HG03066 (cell line): ENCODE measurements around the gene TSPAN9.

Experiments
- ATAC-seq: cut with Tn5 transposase; IDR thresholded peaks from one replicate; pipeline ENCODE4 v1.9.1; 2021; ENCODE audit warnings: low read depth; ENCODE audit not compliant: unreplicated experiment

TSPAN9 gene

DNA sequence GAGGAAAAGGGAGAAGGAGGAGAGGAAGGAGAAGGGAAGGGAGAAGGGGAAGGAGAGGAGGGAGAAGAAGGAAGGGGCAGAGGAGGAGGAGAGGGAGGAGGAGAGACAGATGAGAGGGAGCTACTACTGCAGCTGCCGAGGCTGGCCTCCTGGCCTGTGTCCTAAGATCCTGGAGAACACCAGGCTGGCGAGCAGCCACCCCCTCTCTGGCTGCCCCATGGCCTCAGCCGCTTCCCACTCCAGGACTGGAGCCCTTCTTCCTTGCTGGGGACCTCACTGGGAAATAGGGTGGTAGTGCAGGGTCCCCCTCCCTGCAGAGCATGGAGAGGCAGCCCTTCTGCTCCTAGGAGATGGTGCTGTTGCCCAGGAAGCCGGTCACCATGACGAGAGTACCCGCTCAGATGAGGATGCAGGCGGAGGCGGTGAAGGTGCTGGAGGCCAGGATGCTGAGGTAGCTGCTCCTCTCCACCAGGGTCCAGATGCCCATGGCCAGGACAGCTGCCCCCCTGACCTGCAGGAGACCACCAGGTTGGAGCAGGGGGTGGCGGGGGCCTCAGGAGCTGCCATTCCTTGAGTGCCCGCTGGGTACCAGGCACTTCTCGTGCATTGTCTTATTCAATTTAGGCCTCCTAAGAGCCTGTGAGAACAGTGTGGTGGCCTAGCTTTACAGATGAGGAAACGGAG is 246.0 kb downstream of the TSPAN9 start:
- no peak for ATAC-seq

DNA sequence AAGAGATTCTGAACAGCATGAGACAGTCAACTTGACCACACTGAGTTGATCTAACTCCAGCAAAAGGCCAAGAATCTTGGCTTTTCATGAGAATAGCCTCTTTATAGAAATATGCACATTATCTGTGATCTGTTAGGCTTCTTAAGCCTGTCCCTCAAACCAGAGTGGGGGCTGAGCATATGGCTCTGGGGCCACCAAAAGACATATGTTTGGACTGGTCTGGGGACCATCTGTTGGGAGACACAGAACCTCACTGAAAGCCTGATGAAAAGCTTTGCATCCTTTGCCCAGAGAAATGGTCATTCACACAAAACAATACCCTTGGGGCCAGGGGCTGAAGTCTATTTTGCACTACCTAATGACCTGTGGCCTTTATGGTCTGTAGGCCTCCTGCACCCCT is 248.6 kb downstream of the TSPAN9 start:
- ATAC-seq: no peak

DNA sequence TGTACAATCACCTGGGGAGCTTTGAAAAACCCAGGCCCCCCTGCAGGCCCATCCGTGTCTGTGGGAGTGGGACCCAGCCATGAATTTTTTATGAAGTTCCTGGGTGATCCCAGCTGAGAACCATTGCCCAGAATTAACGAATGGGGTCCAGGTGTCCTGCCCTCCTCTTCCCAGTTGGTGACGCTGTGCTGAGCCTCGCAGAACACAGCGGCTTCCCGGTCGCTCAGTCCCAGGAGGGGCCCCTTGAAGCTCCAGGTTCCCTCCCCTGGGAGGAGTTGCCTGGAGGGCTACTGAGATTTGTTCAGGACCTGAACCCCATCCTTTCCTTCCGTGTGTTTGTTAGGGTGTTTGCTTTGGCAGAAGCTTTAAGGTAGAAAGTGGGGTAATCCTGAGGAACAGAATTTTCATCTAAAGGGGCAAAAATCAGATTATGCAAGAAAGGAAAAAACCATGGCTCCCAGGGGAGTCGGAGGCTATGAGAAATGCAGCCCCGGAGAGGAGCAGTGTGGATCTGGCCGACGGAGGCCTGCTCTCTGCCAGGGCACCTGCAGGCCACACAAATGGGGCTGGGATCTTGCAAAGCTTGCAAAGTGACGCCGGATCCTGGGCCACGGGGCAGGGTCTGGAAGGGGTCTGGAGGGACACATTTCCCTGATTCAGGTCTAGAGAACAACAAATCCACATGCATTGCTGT is 249.1 kb downstream of the TSPAN9 start:
- ATAC-seq: no peak

DNA sequence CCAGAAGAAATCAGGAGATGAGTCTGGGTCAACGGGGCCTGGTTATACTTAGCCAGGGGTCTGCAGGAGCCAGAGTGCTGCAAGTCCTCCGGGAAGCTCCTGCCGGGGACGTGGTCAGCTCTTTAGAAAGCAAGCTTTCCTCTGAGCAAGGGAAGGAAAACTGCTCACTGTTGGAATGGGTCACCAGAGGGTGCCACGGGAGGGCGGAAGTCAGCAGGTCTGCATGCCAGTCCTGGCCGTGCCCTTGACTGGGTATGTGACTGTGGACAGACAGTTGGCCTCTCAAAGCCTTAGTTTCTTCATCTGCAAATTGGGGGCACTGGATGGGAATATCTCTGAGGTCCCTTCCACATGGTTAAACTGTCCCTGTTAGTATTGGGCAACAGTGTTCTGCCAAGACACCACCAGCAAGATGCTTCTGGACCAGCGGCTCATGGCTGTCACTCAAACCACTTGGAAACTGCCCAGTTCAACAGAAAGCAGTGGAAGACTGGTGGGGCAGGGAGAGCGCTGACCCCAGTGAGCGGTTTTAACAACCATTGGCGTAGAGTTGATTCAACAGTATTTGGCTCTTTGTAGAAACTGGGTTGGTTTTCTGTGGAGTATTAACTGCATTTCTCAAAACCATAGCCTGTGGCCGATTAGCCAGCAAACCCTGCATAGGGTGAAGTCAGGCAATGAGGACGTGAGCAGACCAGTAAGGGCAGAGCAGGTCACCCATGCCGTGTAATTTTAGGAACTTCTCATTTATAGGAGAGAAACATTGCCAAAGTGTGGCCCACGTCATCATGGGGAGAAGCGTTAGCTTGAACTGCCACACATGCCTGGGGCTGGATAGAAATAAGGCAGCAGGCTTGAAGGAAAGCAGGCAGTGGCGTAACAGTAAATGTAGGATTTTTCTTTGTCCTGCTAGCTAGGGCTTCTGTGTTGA is 249.9 kb downstream of the TSPAN9 start:
- no peak for ATAC-seq

DNA sequence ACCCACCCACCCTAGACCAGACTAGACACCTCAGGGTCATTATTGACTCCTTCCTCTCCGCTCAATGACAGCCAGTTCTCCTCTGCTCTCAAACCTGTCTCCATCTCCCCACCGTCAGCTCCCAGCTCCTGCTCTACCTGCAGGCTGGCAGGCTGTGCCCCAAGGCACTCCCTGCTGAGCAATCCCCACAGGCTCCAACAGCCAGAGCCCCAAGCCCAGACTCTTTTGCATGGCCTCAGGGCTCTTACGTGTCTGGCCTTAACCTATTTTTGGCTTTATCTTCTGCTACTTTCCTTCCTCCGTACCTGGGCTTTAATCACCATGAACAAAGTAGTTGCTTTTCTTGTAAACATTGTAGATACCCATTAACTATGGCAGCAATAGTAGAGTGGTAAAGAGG is 250.9 kb downstream of the TSPAN9 start:
- ATAC-seq: no peak

DNA sequence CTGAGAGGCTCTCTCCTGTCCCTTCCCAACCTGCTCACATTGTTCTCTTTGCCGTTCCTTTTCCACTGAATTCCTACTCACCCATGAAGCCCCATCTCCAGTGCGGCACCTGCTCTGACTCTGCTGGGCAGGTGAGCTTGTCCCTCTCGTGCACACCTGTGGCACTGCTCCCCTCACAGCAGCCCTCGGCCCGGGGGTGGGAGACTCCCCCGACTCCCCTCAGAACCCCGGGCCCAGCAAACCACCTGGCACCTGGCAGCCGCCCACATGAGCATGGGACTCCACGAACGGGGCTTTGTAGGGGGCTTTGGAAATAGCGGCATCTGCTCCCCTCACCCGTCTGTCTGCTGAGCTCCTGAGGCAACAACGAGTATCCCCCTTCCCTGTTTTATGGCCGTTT is 251.4 kb downstream of the TSPAN9 start:
- ATAC-seq: no peak

DNA sequence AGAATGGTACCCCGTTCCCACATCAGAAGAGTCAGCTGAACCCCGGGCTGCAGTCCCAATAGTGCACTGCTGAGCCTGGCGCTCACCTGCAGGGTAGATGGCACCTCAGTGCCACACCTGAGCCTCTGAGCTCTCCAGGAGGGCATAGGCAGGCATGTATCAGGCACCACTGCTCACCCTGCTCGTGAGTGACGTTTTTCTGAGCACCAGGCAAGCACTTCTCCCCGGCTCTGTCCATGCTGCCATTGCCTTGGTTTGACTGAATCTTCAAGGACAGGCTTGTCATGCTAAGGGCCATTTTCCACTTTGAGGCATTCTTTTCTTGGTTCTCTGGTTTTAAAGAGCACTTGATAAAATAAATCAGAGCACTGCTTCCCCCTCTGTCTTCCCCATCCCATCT is 252.2 kb downstream of the TSPAN9 start:
- no peak for ATAC-seq

DNA sequence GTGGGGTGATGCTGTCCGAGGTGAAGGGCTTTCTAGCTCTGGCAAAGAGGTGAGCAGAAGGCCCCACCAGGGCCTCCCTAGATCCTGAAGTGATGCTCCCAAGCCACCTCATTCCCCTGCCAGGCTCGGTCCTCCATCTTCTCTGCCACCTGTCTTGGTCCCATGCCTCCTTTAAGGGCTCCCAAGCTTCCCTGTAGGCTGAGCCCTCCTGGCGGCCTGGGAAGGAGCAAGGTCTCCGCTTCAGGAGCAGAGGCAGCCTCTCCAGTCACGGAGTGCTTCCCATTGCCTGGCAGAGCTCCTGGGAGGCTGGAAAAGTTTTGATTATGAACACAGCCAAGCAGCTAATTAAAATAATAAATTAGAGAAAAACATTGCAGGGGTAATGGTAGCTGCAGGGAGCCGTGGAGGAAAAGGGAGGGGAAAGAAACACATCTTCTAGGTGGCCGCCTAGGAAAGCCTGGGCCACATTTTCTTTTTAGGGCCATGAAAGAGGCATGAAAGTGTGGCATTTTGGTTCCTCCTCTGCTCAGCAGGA is 253.9 kb downstream of the TSPAN9 start:
- ATAC-seq: no peak

DNA sequence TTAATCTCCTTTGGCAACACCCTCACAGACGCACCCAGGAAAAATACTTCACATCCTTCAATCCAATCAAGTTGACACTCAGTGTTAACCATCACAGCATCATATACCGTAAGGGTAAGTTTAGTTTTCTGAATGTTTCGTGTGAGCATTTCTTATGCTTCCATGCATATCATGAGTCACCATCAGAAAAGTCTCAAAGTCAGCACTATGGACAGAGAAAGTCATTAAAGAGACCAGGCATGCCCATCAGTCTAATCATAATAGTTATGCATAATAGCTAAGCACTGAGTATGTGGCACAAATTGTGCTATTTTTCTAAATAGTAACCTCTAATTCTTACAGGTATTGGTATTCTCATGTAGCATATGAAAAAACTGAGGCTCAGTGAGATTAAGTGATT is 255.0 kb downstream of the TSPAN9 start:
- no peak for ATAC-seq

DNA sequence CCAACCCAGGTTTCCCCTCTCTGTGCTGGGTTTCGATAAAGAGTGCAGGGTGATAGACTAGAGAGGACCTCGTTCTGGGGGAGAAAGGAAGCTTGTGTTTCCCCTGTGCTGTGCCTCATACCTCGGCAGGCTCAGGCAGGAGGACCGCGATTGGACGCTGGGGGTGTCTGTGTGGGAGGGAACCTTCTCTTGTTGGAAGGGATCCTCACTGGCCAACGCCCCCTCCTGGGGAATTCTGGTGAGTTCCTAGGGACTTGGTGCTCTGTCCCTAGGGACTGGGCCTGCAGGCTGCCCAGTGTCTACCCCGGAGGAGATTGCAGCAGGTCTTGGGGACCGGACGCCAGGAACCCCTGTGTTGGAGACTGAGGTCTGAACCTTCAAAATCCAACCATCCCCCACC is 256.4 kb downstream of the TSPAN9 start:
- no peak for ATAC-seq

DNA sequence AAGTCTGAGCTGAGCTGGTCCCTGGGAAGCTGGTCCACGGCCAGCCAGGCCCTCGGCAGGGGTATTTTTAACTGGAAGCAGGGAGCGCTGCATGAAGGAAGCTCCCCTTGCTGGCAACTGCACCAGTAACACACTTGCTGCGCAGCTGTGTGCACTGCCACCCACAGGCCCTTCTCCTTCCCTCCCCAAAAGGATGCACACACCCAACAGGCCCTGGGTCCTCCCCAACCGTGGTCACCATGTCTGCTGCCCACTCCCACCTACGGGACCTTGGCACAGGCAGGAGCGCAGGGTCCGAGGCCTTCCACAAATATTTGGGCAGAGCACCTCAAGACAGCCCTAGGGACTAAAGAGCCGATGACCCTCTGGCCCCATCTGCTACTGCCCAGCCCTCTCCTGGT is 256.8 kb downstream of the TSPAN9 start:
- ATAC-seq: no peak

DNA sequence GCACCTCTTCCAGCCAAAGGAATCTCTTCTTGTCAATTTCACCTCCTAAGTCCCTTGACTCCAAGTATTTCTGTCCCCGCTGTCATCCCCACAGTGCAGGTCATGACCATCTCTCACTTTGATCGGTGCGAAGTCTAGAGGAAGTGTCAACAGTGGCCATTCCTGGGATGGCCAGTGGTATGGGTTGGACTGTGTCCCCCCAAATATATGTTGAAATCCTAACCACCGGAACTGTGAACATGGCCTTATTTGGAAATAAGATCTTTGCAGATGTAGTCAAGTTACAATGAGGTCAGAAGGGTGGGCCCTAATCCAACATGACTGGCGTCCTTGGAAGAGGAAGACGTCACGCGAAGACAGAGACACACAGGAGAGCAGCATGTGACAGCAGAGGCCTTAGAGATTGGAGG is 257.9 kb downstream of the TSPAN9 start:
- ATAC-seq: no peak
